Measurements from ENCODE around the gene SLC11A2. TPM values are rescaled to one million over a fixed set of nuclear protein-coding genes. Genes with fewer than 3 reads are reported as not detected.

SLC11A2 gene
- total and polyA plus RNA-seq, 2 of the 13 experiments (the other 11 are each of a cell fraction or from before 2014, with no cell fraction given): 71.7 to 77.0 TPM

GRCh38 chr12:51025836-51026638 is at the start of gene SLC11A2 (continued):
- TF ChIP-seq CERS6 (CRISPR knock-in tag; IDR thresholded peaks at IDR 0.05): no peak
- peak; percentile 82 for TF ChIP-seq CENPT (CRISPR knock-in tag; IDR thresholded peaks at IDR 0.05; ENCODE audit: low read depth)
- TF ChIP-seq GMEB1 (CRISPR knock-in tag; IDR thresholded peaks at IDR 0.05; ENCODE audit: borderline replicate concordance): peak; percentile 82; the same call in 1 of the 2 replicates
- TF ChIP-seq ATF1 (CRISPR knock-in tag; IDR thresholded peaks at IDR 0.05): no peak
- TF ChIP-seq ZNF317 (CRISPR knock-in tag; IDR thresholded peaks at IDR 0.05): peak; percentile 88; the same call in 1 of the 2 replicates
- TF ChIP-seq RARA (CRISPR knock-in tag; IDR thresholded peaks at IDR 0.05): peak; percentile 68
- peak; percentile 87 for TF ChIP-seq ISL2 (CRISPR knock-in tag; IDR thresholded peaks at IDR 0.05)
- peak; percentile 63; the same call in 1 of the 2 replicates for TF ChIP-seq ZNF281 (CRISPR knock-in tag; IDR thresholded peaks at IDR 0.05; ENCODE audit: borderline replicate concordance)
- TF ChIP-seq RBFOX2 (IDR thresholded peaks at IDR 0.05; ENCODE audit: low read depth, low read length): peak; percentile 98
- no peak; the same call in 1 of the 2 replicates for TF ChIP-seq ZNF446 (CRISPR knock-in tag; IDR thresholded peaks at IDR 0.05)
- peak; percentile 22; the same call in 1 of the 2 replicates for TF ChIP-seq NRL (CRISPR knock-in tag; IDR thresholded peaks at IDR 0.05; ENCODE audit: borderline replicate concordance)
- peak; percentile 72 for TF ChIP-seq GZF1 (CRISPR knock-in tag; IDR thresholded peaks at IDR 0.05)
- peak; percentile 97 for TF ChIP-seq ZNF607 (CRISPR knock-in tag; IDR thresholded peaks at IDR 0.05; ENCODE audit: borderline replicate concordance)
- peak; percentile 77 for TF ChIP-seq TFDP2 (CRISPR knock-in tag; IDR thresholded peaks at IDR 0.05)
- TF ChIP-seq, protein P1, sequence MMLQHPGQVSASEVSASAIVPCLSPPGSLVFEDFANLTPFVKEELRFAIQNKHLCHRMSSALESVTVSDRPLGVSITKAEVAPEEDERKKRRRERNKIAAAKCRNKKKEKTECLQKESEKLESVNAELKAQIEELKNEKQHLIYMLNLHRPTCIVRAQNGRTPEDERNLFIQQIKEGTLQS (CRISPR knock-in tag; IDR thresholded peaks at IDR 0.05): 0 out of 2 replicates have a peak, but pooled peaks have one; percentile 34

Measured in HepG2 (cell line).